Measurements from ENCODE around the gene ANO6. TPM values are rescaled to one million over a fixed set of nuclear protein-coding genes. Genes with fewer than 3 reads are reported as not detected.

The ANO6 gene
- total RNA-seq, 1 donor from 2014 or later: 32.0 TPM

DNA sequence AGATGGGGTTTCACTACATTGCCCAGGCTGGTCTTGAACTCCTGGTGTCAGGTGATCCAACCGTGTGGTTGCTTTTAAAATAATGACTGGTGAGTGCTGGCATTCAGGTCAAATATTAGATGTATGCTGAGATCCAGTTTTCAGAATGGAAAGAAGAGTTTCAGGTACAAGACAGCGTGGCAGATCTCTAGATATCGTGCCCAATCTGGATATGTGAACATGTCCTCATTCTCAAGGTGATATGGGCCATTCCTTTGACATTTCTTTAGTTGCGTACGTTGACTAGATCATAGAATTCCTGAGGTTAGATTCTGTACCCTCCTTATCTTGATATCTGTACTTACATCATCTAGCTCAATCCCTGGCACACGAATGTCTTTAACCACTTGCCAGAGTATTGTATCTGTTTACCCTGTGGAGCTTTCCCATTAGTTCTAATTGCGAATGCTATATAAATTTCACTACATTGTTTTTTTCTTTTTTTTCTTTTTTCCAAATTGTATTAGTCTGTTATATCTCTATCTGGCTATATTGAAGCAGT lies 80.2 kb downstream of the ANO6 start:
- Mint-ChIP-seq H3K27me3 (ENCODE audit: low read depth) (no peaks in the 10 kb centered on the region), H3K4me3 (no peak overlapping the region), H3K27ac (ENCODE audit: unreplicated experiment) (no peak overlapping the region), H3K4me1 (peaks cover 12% of the 10 kb centered on the region), H3K9me3 (no peaks in the 10 kb centered on the region), H3K36me3 (ENCODE audit: low read depth) (no peaks in the 10 kb centered on the region)
- TF ChIP-seq, protein P1, sequence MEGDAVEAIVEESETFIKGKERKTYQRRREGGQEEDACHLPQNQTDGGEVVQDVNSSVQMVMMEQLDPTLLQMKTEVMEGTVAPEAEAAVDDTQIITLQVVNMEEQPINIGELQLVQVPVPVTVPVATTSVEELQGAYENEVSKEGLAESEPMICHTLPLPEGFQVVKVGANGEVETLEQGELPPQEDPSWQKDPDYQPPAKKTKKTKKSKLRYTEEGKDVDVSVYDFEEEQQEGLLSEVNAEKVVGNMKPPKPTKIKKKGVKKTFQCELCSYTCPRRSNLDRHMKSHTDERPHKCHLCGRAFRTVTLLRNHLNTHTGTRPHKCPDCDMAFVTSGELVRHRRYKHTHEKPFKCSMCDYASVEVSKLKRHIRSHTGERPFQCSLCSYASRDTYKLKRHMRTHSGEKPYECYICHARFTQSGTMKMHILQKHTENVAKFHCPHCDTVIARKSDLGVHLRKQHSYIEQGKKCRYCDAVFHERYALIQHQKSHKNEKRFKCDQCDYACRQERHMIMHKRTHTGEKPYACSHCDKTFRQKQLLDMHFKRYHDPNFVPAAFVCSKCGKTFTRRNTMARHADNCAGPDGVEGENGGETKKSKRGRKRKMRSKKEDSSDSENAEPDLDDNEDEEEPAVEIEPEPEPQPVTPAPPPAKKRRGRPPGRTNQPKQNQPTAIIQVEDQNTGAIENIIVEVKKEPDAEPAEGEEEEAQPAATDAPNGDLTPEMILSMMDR (conservative IDR thresholded peaks at IDR 0.05): no peak
- no peak for DNase-seq (ENCODE audit: low read depth, low spot score)

DNA sequence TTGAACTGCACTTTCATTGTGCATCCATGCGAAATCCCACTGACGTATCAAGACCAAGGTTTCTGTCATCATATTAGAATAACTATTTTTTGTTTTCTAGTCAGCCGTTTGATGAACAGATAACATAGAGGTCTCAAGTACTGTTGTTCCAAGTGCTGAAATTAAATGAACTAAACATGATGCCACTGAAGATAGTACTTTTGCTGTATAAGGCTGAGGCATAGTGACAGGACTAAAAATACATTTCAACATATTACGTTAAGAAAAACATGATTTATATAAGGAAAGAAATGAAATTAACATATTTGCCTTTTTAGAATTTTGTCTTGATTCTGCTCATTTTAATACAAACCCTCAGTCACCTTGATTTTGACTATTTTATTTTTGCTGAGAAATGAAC lies 82.2 kb downstream of the ANO6 start:
- DNase-seq (ENCODE audit: low read depth, low spot score): no peak
- H3K36me3 Mint-ChIP-seq (ENCODE audit: low read depth): no peaks in the 10 kb centered on the region
- H3K4me3 Mint-ChIP-seq: no peak overlapping the region
- no peaks in the 10 kb centered on the region for H3K27me3 Mint-ChIP-seq (ENCODE audit: low read depth)
- H3K4me1 Mint-ChIP-seq: peaks cover 5% of the 10 kb centered on the region
- no peaks in the 10 kb centered on the region for H3K9me3 Mint-ChIP-seq
- TF ChIP-seq, protein P1 (conservative IDR thresholded peaks at IDR 0.05): no peak
- H3K27ac Mint-ChIP-seq (ENCODE audit: unreplicated experiment): no peak overlapping the region

GRCh38 chr12:45298721-45299692 lies 83.1 kb downstream of the ANO6 start:
- DNase-seq (ENCODE audit: low read depth, low spot score): no peak
- Mint-ChIP-seq H3K4me3 (no peak overlapping the region), H3K27me3 (ENCODE audit: low read depth) (no peaks in the 10 kb centered on the region), H3K4me1 (peaks cover 7% of the 10 kb centered on the region), H3K27ac (ENCODE audit: unreplicated experiment) (no peak overlapping the region), H3K36me3 (ENCODE audit: low read depth) (no peaks in the 10 kb centered on the region), H3K9me3 (no peaks in the 10 kb centered on the region)
- TF ChIP-seq, protein P1 (conservative IDR thresholded peaks at IDR 0.05): no peak

- Mint-ChIP-seq H3K36me3 (ENCODE audit: low read depth) (peaks cover 10% of the 10 kb centered on the region), H3K27me3 (ENCODE audit: low read depth) (no peaks in the 10 kb centered on the region), H3K27ac (ENCODE audit: unreplicated experiment) (no peak overlapping the region), H3K4me3 (no peak overlapping the region), H3K4me1 (peaks cover 8% of the 10 kb centered on the region), H3K9me3 (no peaks in the 10 kb centered on the region)
- no peak for DNase-seq (ENCODE audit: low read depth, low spot score)
- TF ChIP-seq, protein P1 (conservative IDR thresholded peaks at IDR 0.05): no peak
These were observed 86.9 kb downstream of the ANO6 start for GRCh38 chr12:45302621-45303369.

DNA sequence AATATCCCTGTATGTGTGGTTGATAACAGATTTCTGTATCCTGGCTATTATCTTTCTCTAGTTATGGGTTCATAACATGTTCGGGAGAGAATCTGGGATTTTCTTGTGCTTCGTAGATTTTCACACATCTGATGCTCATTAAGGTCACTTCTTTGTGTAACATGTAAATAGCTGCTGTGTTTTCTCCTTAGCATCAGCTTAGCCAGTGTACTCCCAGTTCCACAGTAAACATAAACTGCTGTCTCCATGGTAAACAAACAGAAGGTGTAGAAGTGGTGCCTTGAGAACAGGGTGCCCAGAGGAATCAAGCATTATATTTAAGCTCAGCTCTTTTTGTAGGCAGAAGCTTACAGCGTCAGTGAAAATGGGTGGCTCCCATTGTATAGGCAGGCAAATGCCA lies 88.0 kb downstream of the ANO6 start:
- Mint-ChIP-seq H3K4me1 (peaks cover 8% of the 10 kb centered on the region), H3K4me3 (no peak overlapping the region), H3K9me3 (no peaks in the 10 kb centered on the region), H3K27ac (ENCODE audit: unreplicated experiment) (no peak overlapping the region), H3K36me3 (ENCODE audit: low read depth) (peaks cover 10% of the 10 kb centered on the region), H3K27me3 (ENCODE audit: low read depth) (no peaks in the 10 kb centered on the region)
- TF ChIP-seq, protein P1 (conservative IDR thresholded peaks at IDR 0.05): no peak
- DNase-seq (ENCODE audit: low read depth, low spot score): no peak

Measured in neural crest cell (in vitro differentiated cells).